Activated CD4-positive, alpha-beta T cell treated with anti-CD3 and anti-CD28 coated beads, Interleukin-2, Interleukin-6, amounts not matched to agents 100 ng/mL and 50 ng/mL, durations not matched to agents 16 hours and 8 hours (primary cell): Measurements from ENCODE around the gene KAZALD1.

Experiments used
- DNase-seq: peaks from one replicate; pipeline ENCODE4 v3.0.0-alpha.2; 2020

The KAZALD1 gene, protein sequence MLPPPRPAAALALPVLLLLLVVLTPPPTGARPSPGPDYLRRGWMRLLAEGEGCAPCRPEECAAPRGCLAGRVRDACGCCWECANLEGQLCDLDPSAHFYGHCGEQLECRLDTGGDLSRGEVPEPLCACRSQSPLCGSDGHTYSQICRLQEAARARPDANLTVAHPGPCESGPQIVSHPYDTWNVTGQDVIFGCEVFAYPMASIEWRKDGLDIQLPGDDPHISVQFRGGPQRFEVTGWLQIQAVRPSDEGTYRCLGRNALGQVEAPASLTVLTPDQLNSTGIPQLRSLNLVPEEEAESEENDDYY

GRCh38 chr10:101061624-101062231, at the start of gene KAZALD1:
TSS of gene KAZALD1 (plus strand) at chr10:101061989. CDS start at chr10:101062593, 604 bp downstream.
- DNase-seq = no peak

GRCh38 chr10:101012525-101013364, 49.0 kb upstream of the KAZALD1 start:
- DNase-seq = peak; percentile 90

DNA sequence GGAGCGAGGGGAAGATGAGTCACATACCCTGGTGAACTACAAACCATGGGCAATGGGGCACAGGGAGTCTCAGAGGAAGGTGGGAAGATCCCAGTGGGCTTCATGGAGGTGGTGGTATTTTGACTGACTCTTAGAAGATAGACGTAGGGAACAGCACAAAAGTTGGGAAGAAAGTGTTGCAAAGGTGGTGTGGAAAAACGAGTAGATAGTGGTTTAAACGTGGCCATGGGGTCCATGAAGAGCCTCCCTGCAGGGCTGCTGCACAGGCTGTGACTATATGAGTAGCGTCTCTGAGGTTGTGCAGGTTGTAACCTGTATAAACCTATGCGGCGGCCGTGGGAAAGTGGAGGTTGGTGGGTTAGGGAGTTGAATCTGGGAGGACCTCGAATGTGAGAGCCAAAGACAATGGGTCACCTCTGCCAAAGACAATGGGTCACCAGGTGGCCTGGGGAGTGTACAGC, 48.4 kb upstream of the KAZALD1 start:
- DNase-seq = no peak

- peak; percentile 83 for DNase-seq
These were observed 47.4 kb upstream of the KAZALD1 start for GRCh38 chr10:101014230-101014884.

GRCh38 chr10:101014966-101015581, 46.7 kb upstream of the KAZALD1 start:
- peak; percentile 41 for DNase-seq

GRCh38 chr10:101015582-101015973, 46.2 kb upstream of the KAZALD1 start:
- DNase-seq = no peak

DNA sequence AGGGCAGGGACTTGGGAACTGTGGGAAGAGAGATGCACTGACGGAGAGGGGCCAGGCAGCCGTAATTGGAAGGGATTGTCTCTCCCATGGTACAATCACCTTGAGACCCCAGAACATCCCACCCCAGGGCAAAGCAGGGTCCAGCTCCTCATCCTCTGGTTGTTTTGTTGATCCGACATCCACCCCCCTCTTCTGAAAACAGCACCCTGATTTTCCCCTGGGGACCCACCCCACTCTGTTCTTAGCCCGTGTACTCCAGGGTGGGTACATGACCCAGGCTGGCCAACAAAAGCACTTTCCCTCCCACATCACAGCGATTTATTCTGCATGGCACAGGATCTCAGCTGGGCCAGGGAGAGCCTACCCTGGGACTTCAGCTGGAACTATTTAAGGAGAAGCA, 45.0 kb upstream of the KAZALD1 start:
- no peak for DNase-seq

- DNase-seq = no peak
These were observed 43.6 kb upstream of the KAZALD1 start for GRCh38 chr10:101018118-101018599.

DNA sequence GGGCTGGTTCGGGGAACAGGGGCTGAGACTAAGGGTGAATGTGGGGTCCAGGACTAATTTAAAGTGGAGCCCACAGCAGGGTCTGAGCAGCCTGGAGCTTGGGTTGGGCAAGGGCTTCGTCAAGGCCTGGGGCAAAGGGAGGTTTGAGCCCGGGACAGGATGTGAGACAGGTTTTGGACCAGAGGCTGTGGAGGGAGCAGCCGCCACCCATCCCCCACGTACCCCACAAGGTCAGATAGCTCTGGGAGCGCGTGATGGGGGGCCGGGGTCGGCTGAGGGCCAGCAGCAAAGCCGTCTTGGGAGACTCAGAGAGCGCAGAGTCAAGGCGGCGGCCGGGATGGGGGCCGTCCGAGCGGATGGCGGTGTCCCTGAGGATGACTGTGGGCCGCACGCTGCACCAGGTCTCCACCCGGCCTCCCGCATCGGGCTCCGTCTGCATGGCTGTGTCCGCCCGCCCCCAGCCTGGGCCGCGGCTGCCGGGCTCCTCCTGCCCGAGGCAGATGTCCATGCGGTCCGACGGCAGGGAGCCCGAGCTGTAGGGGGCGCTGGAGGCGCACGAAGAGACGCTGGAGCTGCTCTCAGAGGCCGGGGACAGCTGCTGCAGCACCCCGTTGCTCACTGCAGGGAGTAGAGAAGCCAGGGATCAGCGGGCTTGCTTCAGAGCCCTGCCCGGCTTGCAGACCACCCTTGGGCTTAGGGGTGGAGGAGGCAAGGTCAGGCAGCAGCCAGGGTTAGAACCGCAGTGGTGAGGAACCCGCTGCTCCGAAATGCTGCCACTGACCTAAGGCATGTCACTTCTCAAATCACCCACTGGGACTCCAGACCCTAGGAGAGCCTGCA, 43.0 kb upstream of the KAZALD1 start:
- DNase-seq = peak; percentile 85

DNA sequence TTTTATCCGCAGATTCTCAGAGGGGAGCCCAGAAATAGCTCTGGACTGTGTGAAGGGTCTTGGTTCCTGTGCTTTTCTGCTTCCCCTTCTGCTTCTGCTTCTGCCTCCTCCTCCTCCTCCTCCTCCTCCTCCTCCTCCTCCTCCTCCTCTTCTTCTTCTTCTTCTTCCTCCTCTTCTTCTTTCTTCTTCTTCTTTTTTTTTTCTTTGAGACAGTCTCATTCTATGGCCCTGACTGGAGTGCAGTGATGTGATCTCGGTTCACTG, 42.4 kb upstream of the KAZALD1 start:
- DNase-seq = no peak

GRCh38 chr10:101020427-101021075, 41.2 kb upstream of the KAZALD1 start:
- DNase-seq = no peak

GRCh38 chr10:101021239-101021638, 40.5 kb upstream of the KAZALD1 start:
- no peak for DNase-seq

DNA sequence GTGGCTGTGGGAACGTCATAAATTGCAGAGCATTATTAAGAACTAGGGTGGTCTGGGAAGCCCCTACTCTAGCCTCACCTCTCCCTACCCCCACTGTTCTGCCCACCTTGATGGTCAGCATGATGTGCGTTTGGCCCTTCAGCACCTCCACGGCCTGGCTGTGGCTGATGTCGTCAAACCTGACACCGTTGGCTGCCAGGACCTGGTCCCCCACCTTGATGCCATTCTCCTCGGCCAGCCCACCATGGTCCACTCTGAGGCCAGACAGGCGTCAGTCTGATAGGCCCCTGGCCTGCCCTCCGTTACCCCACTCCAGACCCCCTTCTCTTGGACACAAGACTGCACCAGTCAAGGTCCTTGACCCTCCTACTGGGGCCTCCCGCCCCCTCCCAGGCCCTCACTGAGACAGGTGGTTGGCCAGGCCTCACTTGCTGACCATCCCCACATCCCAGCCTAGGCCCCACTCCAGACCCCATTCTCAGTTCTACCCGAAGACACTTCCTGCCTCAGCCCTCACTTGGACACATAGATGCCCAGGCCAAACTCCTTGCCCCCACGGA, 40.0 kb upstream of the KAZALD1 start:
- DNase-seq = no peak

DNA sequence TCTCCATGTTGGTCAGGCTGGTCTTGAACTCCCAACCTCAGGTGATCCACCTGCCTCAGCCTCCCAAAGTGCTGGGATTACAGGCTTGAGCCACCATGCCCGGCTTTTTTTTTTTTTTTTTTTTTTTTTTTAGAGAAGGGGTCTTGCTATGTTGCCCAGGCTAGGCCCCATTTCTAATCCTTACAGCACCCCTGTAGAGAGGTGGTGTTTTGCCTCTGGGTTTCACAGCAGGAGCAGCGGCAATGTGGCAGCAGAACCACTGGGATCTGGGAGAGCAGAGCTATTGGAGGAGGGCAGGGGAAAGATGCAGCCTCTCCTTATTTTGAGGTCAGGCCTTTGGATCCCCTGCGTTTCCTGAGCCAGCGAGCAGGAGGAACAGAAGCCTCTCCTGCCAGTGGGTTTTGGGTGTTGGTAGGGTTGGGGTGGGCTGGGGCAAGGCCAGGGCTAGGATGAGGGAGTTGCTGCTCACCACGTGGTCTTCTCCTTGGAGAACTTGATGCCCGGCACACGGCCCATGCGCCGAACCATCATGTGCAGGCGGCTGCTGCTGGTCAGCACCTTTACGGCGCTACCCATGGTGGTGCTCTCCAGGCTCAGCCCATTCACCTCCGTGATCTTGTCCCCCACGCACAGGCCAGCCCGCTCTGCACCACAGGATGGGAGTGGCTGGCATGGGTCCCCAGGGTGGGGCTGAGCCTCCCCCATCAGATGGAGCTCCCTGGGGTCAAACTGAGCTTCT, 38.7 kb upstream of the KAZALD1 start:
- no peak for DNase-seq

- no peak for DNase-seq
These were observed 34.6 kb upstream of the KAZALD1 start for GRCh38 chr10:101027106-101027720.

DNA sequence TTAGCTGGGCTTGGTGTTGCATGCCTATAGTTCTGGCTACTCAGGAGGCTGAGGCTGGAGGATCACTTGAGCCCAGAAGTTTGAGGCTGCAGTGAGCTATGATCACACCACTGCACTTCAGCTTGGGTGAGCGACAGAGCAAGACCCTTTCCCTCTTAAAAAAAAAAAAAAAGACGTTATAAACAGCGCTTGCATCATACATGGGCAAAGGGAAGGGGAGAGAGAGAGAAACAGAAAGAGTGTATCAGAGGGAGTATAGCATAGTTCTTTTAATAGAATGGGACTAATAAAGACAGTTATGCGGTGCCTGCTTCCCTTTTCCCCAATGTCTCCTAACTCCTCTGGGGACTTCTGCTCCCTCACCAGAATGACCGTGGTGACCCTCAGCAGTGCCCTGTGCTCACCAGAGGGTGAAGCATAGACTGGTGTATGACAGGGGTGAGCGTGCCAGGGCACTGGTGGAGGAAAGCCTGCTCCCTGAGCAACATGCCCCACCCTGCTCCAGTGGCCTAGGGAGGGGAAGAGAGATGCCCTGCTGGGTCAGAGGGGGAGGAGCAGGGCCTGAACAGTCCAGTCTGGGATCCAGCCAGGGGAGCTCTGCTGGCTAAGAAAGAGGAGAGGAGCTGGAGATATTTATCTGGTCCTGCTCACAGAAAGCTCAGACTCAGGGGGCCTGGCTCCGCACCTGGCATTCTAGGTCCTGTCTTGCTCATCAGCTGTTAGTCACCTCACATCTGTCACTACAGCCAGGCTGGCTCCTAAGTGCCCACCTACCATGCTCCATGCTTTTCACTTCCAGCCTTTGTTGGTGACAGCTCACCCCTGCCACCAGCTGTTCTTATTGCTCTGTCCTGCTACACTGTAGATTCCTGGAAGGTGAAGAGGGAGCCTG, 33.1 kb upstream of the KAZALD1 start:
- DNase-seq = no peak

DNA sequence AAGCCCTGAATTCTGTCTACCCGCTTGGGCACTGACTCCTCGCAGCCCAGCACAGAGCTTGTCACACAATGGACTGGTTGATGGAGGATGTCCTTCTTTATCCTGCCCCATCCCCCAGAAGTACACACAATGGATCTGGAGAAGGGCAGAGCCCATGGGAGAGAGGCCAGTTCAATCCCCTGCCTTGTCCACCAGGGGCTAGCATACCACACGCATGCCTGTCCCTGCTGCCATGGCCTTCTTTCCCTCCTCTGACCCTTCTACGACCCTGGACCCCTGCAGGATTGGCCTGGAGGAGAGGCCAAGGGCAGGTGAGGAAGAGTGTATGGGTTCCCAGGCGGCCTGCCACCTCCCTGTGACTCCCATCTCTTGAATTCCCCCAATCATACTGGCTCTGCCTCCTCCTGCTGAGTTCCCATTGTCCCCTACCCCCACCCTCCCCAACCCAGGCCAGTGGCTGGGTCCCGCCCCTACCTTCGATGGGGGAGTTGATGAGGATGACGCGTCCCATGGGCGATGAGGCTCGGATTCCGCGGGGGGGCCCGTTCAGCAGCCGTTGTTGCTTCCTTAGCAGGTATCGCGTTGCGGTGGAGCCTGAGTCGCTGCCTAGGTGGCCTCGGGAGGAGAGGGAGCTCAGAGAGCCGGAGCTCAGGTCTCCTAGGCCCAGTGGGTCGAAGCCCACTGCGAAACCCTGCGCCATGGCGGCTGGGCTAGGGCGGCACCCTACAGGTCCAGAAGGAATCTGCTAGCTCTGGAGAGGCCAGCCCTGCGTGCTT, 32.1 kb upstream of the KAZALD1 start:
- DNase-seq = no peak
